ENCODE results near the gene CHRM2. TPM values are rescaled to one million over a fixed set of nuclear protein-coding genes. Genes with fewer than 3 reads are reported as not detected.

The CHRM2 gene
- total RNA-seq, 2 experiments from 2014 or later: not detected

GRCh38 chr7:137040745-137041144, 172.3 kb downstream of the CHRM2 start:
- ChIA-PET CTCF (no interaction called here), POLR2A (no interaction called here)
- no peaks in the 10 kb centered on the region for H3K27me3 Mint-ChIP-seq
- no peak for ATAC-seq
- DNase-seq: no peak
- H3K9me3 Mint-ChIP-seq (ENCODE audit: low read depth): peaks cover 6% of the 10 kb centered on the region
- H3K4me3 Mint-ChIP-seq: no peak overlapping the region
- no peaks in the 10 kb centered on the region for H3K36me3 Mint-ChIP-seq (ENCODE audit: low read depth)
- intact Hi-C loops (cut with DNase I, micrococcal nuclease): no loop called here
- H3K27ac Mint-ChIP-seq: no peak overlapping the region
- H3K4me1 Mint-ChIP-seq: no peaks in the 10 kb centered on the region

- Mint-ChIP-seq H3K4me1 (no peaks in the 10 kb centered on the region), H3K27ac (no peak overlapping the region), H3K36me3 (ENCODE audit: low read depth) (no peaks in the 10 kb centered on the region), H3K9me3 (ENCODE audit: low read depth) (peaks cover 6% of the 10 kb centered on the region), H3K27me3 (no peaks in the 10 kb centered on the region), H3K4me3 (no peak overlapping the region)
- DNase-seq (no peak), ATAC-seq (no peak)
- intact Hi-C loops (cut with DNase I, micrococcal nuclease): no loop called here
- ChIA-PET POLR2A (no interaction called here), CTCF (no interaction called here)
These were observed 177.1 kb downstream of the CHRM2 start for GRCh38 chr7:137045573-137045972.

GRCh38 chr7:137069249-137069963, 201.0 kb downstream of the CHRM2 start:
- Mint-ChIP-seq H3K27ac (no peak overlapping the region), H3K36me3 (ENCODE audit: low read depth) (no peaks in the 10 kb centered on the region), H3K27me3 (no peaks in the 10 kb centered on the region), H3K4me1 (no peaks in the 10 kb centered on the region), H3K9me3 (ENCODE audit: low read depth) (peaks cover 3% of the 10 kb centered on the region), H3K4me3 (no peak overlapping the region)
- CTCF ChIA-PET: no interaction called here
- POLR2A ChIA-PET: no interaction called here
- DNase-seq: no peak
- intact Hi-C loops (cut with DNase I, micrococcal nuclease): no loop called here
- no peak for ATAC-seq

Small RNAs within 50 kb of the gene (microRNA-seq; reads per million reads assigned to microRNA genes)
- gene MIR490 (ENCODE audit: borderline replicate concordance): not detected
